ENCODE measurements around the gene PGPEP1. TPM values are rescaled to one million over a fixed set of nuclear protein-coding genes. Genes with fewer than 3 reads are reported as not detected.
A peak's percentile ranks its signal among the peaks of the same experiment; 100 is the strongest.

Gene PGPEP1
- total RNA-seq, 4 donors from 2014 or later = 23.5 to 44.0 (median 27.9) TPM

- TF ChIP-seq POLR2A (IDR thresholded peaks at IDR 0.05) = peak in 1 of 2 donors; percentile 6
- TF ChIP-seq CTCF (IDR thresholded peaks at IDR 0.05) = no peak
- WGBS, 2 donors = 13 to 15% methylated on average over 25 to 29 of the region's 31 CpGs
- intact Hi-C loops (cut with DNase I) = no loop called here
Observed at GRCh38 chr19:18292810-18293641, 47.4 kb upstream of the PGPEP1 start.

GRCh38 chr19:18293642-18294466 is 46.5 kb upstream of the PGPEP1 start:
- Histone ChIP-seq H3K4me1 (peaks cover 20 to 24% of the 10 kb centered on the region in 2 donors), H3K27me3 (no peaks in the 10 kb centered on the region), H3K27ac (peak overlapping the region; percentile 95 to 99 (median 96)), H3K36me3 (no peaks in the 10 kb centered on the region), H3K4me3 (replicated peaks in 1 of 3) (no peak overlapping the region), H3K9me3 (no peaks in the 10 kb centered on the region)
- peak in 1 of 2 donors; percentile 1 for TF ChIP-seq POLR2A (IDR thresholded peaks at IDR 0.05)
- TF ChIP-seq CTCF (IDR thresholded peaks at IDR 0.05) = no peak
- no peak for DNase-seq
- WGBS, 2 donors = 60 to 64% methylated on average over 18 of the region's 18 CpGs
- intact Hi-C loops (cut with DNase I) = no loop called here

More at GRCh38 chr19:18292810-18293641, 47.4 kb upstream of the PGPEP1 start:
- peak; percentile 73 to 75 for DNase-seq
- no peaks in the 10 kb centered on the region for H3K27me3 ChIP-seq
- no peaks in the 10 kb centered on the region for H3K36me3 ChIP-seq
- peaks cover 18 to 20% of the 10 kb centered on the region in 2 donors for H3K4me1 ChIP-seq
- peak overlapping the region; percentile 95 to 99 (median 96) for H3K27ac ChIP-seq
- peak overlapping the region; percentile 37 to 63 (median 54) for H3K4me3 ChIP-seq (replicated peaks in 1 of 3)
- no peaks in the 10 kb centered on the region for H3K9me3 ChIP-seq

GRCh38 chr19:18294467-18294864 is 45.9 kb upstream of the PGPEP1 start:
- H3K4me3 ChIP-seq (replicated peaks in 1 of 3) = no peak overlapping the region
- H3K4me1 ChIP-seq = peaks cover 20 to 27% of the 10 kb centered on the region in 2 donors
- no peak for TF ChIP-seq CTCF (IDR thresholded peaks at IDR 0.05)
- no peak for TF ChIP-seq POLR2A (IDR thresholded peaks at IDR 0.05)
- intact Hi-C loops (cut with DNase I) = no loop called here
- no peaks in the 10 kb centered on the region for H3K27me3 ChIP-seq
- H3K9me3 ChIP-seq = no peaks in the 10 kb centered on the region
- no peaks in the 10 kb centered on the region for H3K36me3 ChIP-seq
- H3K27ac ChIP-seq = peak overlapping the region in 1 of 3 donors; percentile 99
- 39 to 51% methylated on average over 4 to 5 of the region's 9 CpGs for WGBS, 2 donors
- DNase-seq = peak; percentile 45 to 46

GRCh38 chr19:18295034-18295451 is 45.4 kb upstream of the PGPEP1 start:
- Histone ChIP-seq H3K4me3 (replicated peaks in 1 of 3) (no peak overlapping the region), H3K4me1 (peaks cover 20 to 26% of the 10 kb centered on the region in 2 donors), H3K27me3 (no peaks in the 10 kb centered on the region), H3K36me3 (no peaks in the 10 kb centered on the region), H3K9me3 (no peaks in the 10 kb centered on the region), H3K27ac (no peak overlapping the region)
- no peak for DNase-seq
- intact Hi-C loops (cut with DNase I) = no loop called here
- TF ChIP-seq CTCF (IDR thresholded peaks at IDR 0.05) (no peak), POLR2A (IDR thresholded peaks at IDR 0.05) (no peak)
- WGBS, 2 donors = 83 to 98% methylated on average over 4 of the region's 4 CpGs
